Measurements from ENCODE around the gene DNAJC21. TPM values are rescaled to one million over a fixed set of nuclear protein-coding genes. Genes with fewer than 3 reads are reported as not detected.

DNAJC21 gene
- total RNA-seq, 1 experiment from 2014 or later = 56.8 TPM

DNA sequence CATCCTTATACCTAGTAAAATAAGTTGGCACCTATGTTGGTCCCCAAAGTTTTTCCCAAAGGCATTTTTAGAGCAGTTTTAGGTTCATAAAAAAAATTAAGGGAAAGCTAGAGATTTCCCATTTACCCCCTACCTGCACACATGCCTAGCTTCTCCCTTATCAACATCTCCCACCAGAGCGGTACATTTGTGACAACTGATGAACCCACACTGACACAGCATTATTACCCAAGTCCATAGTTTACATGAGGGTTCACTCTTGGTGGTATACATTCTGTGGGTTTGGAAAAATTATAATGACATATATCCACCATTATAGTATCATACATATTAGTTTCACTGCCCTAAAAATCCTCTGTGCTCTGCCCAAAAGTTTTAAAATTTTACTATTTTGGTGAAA is 26.1 kb upstream of the DNAJC21 start:
- Mint-ChIP-seq H3K27ac (ENCODE audit: unreplicated experiment) (no peak overlapping the region), H3K36me3 (ENCODE audit: insufficient read depth, unreplicated experiment) (no peaks in the 10 kb centered on the region)

DNA sequence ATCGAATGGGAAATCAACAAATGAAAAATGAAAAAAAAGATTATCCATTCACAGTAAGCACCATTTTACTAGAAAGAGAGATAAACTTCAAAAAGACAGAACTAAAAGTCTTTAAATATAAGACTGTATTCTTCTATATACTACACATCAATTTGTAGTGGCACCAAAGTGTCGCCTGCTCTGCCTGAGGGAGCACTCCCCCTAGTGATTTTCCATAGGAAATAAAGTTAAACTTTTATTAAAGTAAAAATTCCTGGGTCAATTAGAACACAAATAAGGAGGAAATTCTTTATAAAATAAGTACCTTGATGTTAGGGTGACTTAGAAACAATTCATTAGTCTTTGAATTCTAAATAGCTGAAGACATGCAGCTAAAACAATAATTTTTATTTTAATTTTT is 23.8 kb upstream of the DNAJC21 start:
- intact Hi-C loops (cut with micrococcal nuclease; ENCODE audit: unreplicated experiment) = no loop called here
- no peak for DNase-seq
- CTCF ChIA-PET = no interaction called here

More for the DNA sequence above, 26.1 kb upstream of the DNAJC21 start:
- no TSS peak for BruUV-seq (replicated peaks)
- DNase-seq = no peak
- CTCF ChIA-PET = interaction anchor here (0.6 to 1.5 kb wide), 2 partner anchors 13 to 429 kb away, joined by 3 to 5 read pairs; no protein-coding TSS in a partner anchor
- TF ChIP-seq, protein P1, sequence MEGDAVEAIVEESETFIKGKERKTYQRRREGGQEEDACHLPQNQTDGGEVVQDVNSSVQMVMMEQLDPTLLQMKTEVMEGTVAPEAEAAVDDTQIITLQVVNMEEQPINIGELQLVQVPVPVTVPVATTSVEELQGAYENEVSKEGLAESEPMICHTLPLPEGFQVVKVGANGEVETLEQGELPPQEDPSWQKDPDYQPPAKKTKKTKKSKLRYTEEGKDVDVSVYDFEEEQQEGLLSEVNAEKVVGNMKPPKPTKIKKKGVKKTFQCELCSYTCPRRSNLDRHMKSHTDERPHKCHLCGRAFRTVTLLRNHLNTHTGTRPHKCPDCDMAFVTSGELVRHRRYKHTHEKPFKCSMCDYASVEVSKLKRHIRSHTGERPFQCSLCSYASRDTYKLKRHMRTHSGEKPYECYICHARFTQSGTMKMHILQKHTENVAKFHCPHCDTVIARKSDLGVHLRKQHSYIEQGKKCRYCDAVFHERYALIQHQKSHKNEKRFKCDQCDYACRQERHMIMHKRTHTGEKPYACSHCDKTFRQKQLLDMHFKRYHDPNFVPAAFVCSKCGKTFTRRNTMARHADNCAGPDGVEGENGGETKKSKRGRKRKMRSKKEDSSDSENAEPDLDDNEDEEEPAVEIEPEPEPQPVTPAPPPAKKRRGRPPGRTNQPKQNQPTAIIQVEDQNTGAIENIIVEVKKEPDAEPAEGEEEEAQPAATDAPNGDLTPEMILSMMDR (IDR thresholded peaks at IDR 0.05; ENCODE audit: unreplicated experiment) = no peak
- Mint-ChIP-seq H3K4me1 (ENCODE audit: low read depth, unreplicated experiment) (no peaks in the 10 kb centered on the region), H3K27me3 (ENCODE audit: unreplicated experiment) (no peaks in the 10 kb centered on the region), H3K4me3 (ENCODE audit: low read depth, unreplicated experiment) (no peak overlapping the region), H3K9me3 (ENCODE audit: low read depth, unreplicated experiment) (no peaks in the 10 kb centered on the region)
- intact Hi-C loops (cut with micrococcal nuclease; ENCODE audit: unreplicated experiment) = no loop called here

DNA sequence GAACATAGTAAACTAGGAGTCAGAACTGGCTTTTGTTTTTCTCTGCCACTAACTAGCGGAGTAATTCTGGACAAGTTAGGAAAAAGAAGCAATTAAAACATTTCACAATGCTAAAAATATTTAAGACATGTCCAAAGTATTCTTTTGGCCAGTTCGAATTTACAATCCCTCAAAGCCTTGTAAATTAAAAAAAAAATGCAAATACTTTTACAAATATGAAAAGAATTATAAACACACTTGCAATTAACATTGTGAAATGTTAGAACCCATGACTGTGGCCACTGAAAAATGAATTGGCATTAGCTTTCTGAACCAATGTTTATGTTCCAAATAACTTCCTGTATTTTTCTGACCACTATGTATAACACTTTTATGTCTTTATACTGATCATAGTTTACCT is 16.3 kb upstream of the DNAJC21 start:
- peaks cover 12% of the 10 kb centered on the region for H3K36me3 Mint-ChIP-seq (ENCODE audit: insufficient read depth, unreplicated experiment)
- DNase-seq = no peak
- intact Hi-C loops (cut with micrococcal nuclease; ENCODE audit: unreplicated experiment) = no loop called here
- H3K9me3 Mint-ChIP-seq (ENCODE audit: low read depth, unreplicated experiment) = no peaks in the 10 kb centered on the region
- TF ChIP-seq, protein P1 (IDR thresholded peaks at IDR 0.05; ENCODE audit: unreplicated experiment) = no peak
- H3K27ac Mint-ChIP-seq (ENCODE audit: unreplicated experiment) = no peak overlapping the region
- no peaks in the 10 kb centered on the region for H3K27me3 Mint-ChIP-seq (ENCODE audit: unreplicated experiment)
- H3K4me1 Mint-ChIP-seq (ENCODE audit: low read depth, unreplicated experiment) = peaks cover 14% of the 10 kb centered on the region
- CTCF ChIA-PET = no interaction called here
- H3K4me3 Mint-ChIP-seq (ENCODE audit: low read depth, unreplicated experiment) = no peak overlapping the region
- no TSS peak for BruUV-seq (replicated peaks)

More for the DNA sequence above, 23.8 kb upstream of the DNAJC21 start:
- Mint-ChIP-seq H3K27me3 (ENCODE audit: unreplicated experiment) (no peaks in the 10 kb centered on the region), H3K4me1 (ENCODE audit: low read depth, unreplicated experiment) (no peaks in the 10 kb centered on the region), H3K36me3 (ENCODE audit: insufficient read depth, unreplicated experiment) (peaks cover 5% of the 10 kb centered on the region), H3K27ac (ENCODE audit: unreplicated experiment) (no peak overlapping the region), H3K9me3 (ENCODE audit: low read depth, unreplicated experiment) (no peaks in the 10 kb centered on the region), H3K4me3 (ENCODE audit: low read depth, unreplicated experiment) (no peak overlapping the region)
- TF ChIP-seq, protein P1 (IDR thresholded peaks at IDR 0.05; ENCODE audit: unreplicated experiment) = no peak
- no TSS peak for BruUV-seq (replicated peaks)

DNA sequence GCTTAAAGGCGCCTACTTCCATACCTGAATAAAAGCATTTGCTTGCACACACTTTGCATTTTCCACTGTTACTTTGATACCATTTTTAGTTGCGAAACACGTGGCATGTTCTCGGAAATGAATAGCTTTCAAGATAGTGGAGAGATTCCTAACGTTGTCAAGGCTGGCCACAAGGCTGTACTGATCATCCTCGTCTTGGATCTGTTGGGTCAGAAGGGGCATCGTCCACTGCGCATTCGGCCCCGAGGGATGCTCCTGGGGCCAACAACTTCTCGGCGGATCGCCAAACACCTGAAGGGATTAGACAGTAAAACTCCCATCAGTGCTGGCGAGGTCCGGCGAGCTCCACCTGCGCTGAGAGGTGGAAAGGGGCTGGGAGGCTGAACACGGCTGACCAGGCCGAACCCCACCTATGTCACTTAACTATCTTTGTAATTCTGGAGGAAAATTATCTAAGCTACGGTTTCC is 14.7 kb upstream of the DNAJC21 start:
- Mint-ChIP-seq H3K4me3 (ENCODE audit: low read depth, unreplicated experiment) (no peak overlapping the region), H3K27ac (ENCODE audit: unreplicated experiment) (no peak overlapping the region), H3K9me3 (ENCODE audit: low read depth, unreplicated experiment) (no peaks in the 10 kb centered on the region), H3K27me3 (ENCODE audit: unreplicated experiment) (no peaks in the 10 kb centered on the region), H3K36me3 (ENCODE audit: insufficient read depth, unreplicated experiment) (peaks cover 22% of the 10 kb centered on the region), H3K4me1 (ENCODE audit: low read depth, unreplicated experiment) (peaks cover 15% of the 10 kb centered on the region)
- TF ChIP-seq, protein P1 (IDR thresholded peaks at IDR 0.05; ENCODE audit: unreplicated experiment) = no peak
- DNase-seq = no peak
- intact Hi-C loops (cut with micrococcal nuclease; ENCODE audit: unreplicated experiment) = loop anchor here (1.0 kb wide), 1 partner anchor 10 kb away; no protein-coding TSS in a partner anchor
- BruUV-seq (replicated peaks) = no TSS peak
- CTCF ChIA-PET = interaction anchor here (1.0 to 1.7 kb wide), 4 partner anchors 10 to 428 kb away, joined by 3 to 10 read pairs (median 4); no protein-coding TSS in a partner anchor
